Activated CD8-positive, alpha-beta memory T cell treated with anti-CD3 and anti-CD28 coated beads, Interleukin-2, amount 50 U/mL, for 24 hours (primary cell): Measurements from ENCODE around the gene SLIT3.

Experiments
- DNase-seq: peaks from one replicate; pipeline ENCODE4 v3.0.0-alpha.2; 2020; ENCODE audit errors: extremely low read depth

Gene SLIT3

GRCh38 chr5:169299191-169299662 is 1.7 kb downstream of the SLIT3 start:
- DNase-seq = no peak

GRCh38 chr5:169298193-169298592 is 2.7 kb downstream of the SLIT3 start:
- no peak for DNase-seq

- DNase-seq = no peak
These were observed 4.4 kb downstream of the SLIT3 start for GRCh38 chr5:169296419-169297143.

- DNase-seq = no peak
These were observed 5.6 kb downstream of the SLIT3 start for GRCh38 chr5:169295306-169295705.

GRCh38 chr5:169294621-169295020 is 6.3 kb downstream of the SLIT3 start:
- DNase-seq = no peak

GRCh38 chr5:169291877-169292276 is 9.1 kb downstream of the SLIT3 start:
- no peak for DNase-seq

- no peak for DNase-seq
These were observed 10.0 kb downstream of the SLIT3 start for GRCh38 chr5:169290895-169291294.

GRCh38 chr5:169289520-169289919 is 11.4 kb downstream of the SLIT3 start:
- DNase-seq = no peak

GRCh38 chr5:169288066-169288930 is 12.6 kb downstream of the SLIT3 start:
- DNase-seq = no peak

GRCh38 chr5:169287529-169287928 is 13.4 kb downstream of the SLIT3 start:
- no peak for DNase-seq

- no peak for DNase-seq
These were observed 14.2 kb downstream of the SLIT3 start for GRCh38 chr5:169286572-169287300.

GRCh38 chr5:169283887-169284286 is 17.1 kb downstream of the SLIT3 start:
- no peak for DNase-seq

GRCh38 chr5:169281625-169282024 is 19.3 kb downstream of the SLIT3 start:
- no peak for DNase-seq

- DNase-seq = no peak
These were observed 20.2 kb downstream of the SLIT3 start for GRCh38 chr5:169280696-169281095.

- DNase-seq = no peak
These were observed 20.7 kb downstream of the SLIT3 start for GRCh38 chr5:169280286-169280685.

- no peak for DNase-seq
These were observed 21.8 kb downstream of the SLIT3 start for GRCh38 chr5:169279125-169279524.

- no peak for DNase-seq
These were observed 27.1 kb downstream of the SLIT3 start for GRCh38 chr5:169273881-169274280.

- no peak for DNase-seq
These were observed 27.5 kb downstream of the SLIT3 start for GRCh38 chr5:169273451-169273850.

- no peak for DNase-seq
These were observed 28.1 kb downstream of the SLIT3 start for GRCh38 chr5:169272731-169273427.

GRCh38 chr5:169272111-169272510 is 28.8 kb downstream of the SLIT3 start:
- DNase-seq = no peak

- DNase-seq = no peak
These were observed 30.1 kb downstream of the SLIT3 start for GRCh38 chr5:169270827-169271226.

- DNase-seq = no peak
These were observed 32.9 kb downstream of the SLIT3 start for GRCh38 chr5:169268019-169268418.
